ENCODE measurements around the gene PAPSS2. TPM values are rescaled to one million over a fixed set of nuclear protein-coding genes. Genes with fewer than 3 reads are reported as not detected.

PAPSS2 gene
- total RNA-seq, 1 experiment from 2014 or later = 14.6 TPM

- ATAC-seq = no peak
- Histone ChIP-seq H3K9me3 (ENCODE audit: control insufficient read depth in 1 of 2, insufficient read depth in 1 of 2, low read depth in 1 of 2, low read length in 2 of 2) (no peaks in the 10 kb centered on the region), H3K4me2 (ENCODE audit: low read length) (no peak overlapping the region), H3K27me3 (ENCODE audit: insufficient read depth, low read length) (no peaks in the 10 kb centered on the region), H3K9me2 (ENCODE audit: insufficient read depth) (no peaks in the 10 kb centered on the region), H2AFZ (ENCODE audit: low read depth, low read length, poor library complexity, severe bottlenecking) (no peak overlapping the region), H3K4me3 (replicated peaks in 1 of 2; ENCODE audit: low read depth in 1 of 2, low read length in 2 of 2) (no peak overlapping the region), H3K4me1 (ENCODE audit: control insufficient read depth in 1 of 2, insufficient read depth in 2 of 2, low read length in 2 of 2) (peaks cover 0 to 2% of the 10 kb centered on the region in 2 experiments; a peak in 1 of 4 replicates), H3K79me2 (ENCODE audit: insufficient read depth, low read length) (peaks cover 36% of the 10 kb centered on the region), H4K20me1 (ENCODE audit: insufficient read depth) (peaks cover 5% of the 10 kb centered on the region; the same call in 1 of the 2 replicates), H3K36me3 (ENCODE audit: control insufficient read depth in 1 of 2, insufficient read depth in 2 of 2, low read length in 2 of 2) (peaks cover 3 to 7% of the 10 kb centered on the region in 2 experiments; a peak in 2 of 4 replicates), H3K9ac (ENCODE audit: low read length) (no peak overlapping the region), H3K27ac (ENCODE audit: low read depth, low read length) (no peak overlapping the region)
- DNase-seq (ENCODE audit: low read depth, low spot score) = no peak
- CTCF ChIA-PET = interaction anchor here (0.7 kb wide), 1 partner anchor 821 kb away, joined by 5 read pairs; no protein-coding TSS in a partner anchor
- TF ChIP-seq EGR1 (IDR thresholded peaks at IDR 0.05; ENCODE audit: low read depth) = no peak
- no peak for TF ChIP-seq RAD21 (IDR thresholded peaks at IDR 0.05; ENCODE audit: low read depth)
- no peak for TF ChIP-seq ZNF274 (IDR thresholded peaks at IDR 0.05; ENCODE audit: low read depth, low read length)
- no peak for TF ChIP-seq EZH2phosphoT487 (IDR thresholded peaks at IDR 0.05; ENCODE audit: borderline replicate concordance)
- no peak for TF ChIP-seq CTCF (IDR thresholded peaks at IDR 0.05 in 2 of 3, conservative IDR thresholded peaks at IDR 0.05 in 1 of 3; ENCODE audit: borderline replicate concordance in 1 of 3, insufficient read depth in 1 of 3, low read depth in 2 of 3, low read length in 2 of 3)
- TF ChIP-seq ELF1 (IDR thresholded peaks at IDR 0.05; ENCODE audit: borderline replicate concordance, low read depth) = no peak
- TF ChIP-seq ZBTB33 (IDR thresholded peaks at IDR 0.05; ENCODE audit: extremely low read depth, insufficient replicate concordance, low read length) = no peak
- no peak for TF ChIP-seq CEBPB (IDR thresholded peaks at IDR 0.05; ENCODE audit: low read depth)
- TF ChIP-seq YY1 (IDR thresholded peaks at IDR 0.05; ENCODE audit: extremely low read depth, insufficient replicate concordance, low read depth, low read length) = no peak
- TF ChIP-seq FOSL1 (IDR thresholded peaks at IDR 0.05; ENCODE audit: low read depth) = no peak
- no TSS peak for BruUV-seq (replicated peaks)
- intact Hi-C loops (cut with micrococcal nuclease) = loop anchor here (10.0 kb wide), 1 partner anchor 241 kb away; no protein-coding TSS in a partner anchor
- POLR2A ChIA-PET = no interaction called here
- RAD21 ChIA-PET (ENCODE audit: low non-redundant PET in 1 of 2, low total read pairs in 2 of 2, uncharacterized antibody in 2 of 2, unreplicated experiment in 2 of 2) = interaction anchor here in 1 of 2 experiments (0.6 kb wide), 1 partner anchor 41 kb away, joined by 4 read pairs; no protein-coding TSS in a partner anchor
These were observed 116.1 kb downstream of the PAPSS2 start for GRCh38 chr10:87775766-87776165.
